GM12878 (cell line): ENCODE results near the gene GFI1.

Experiments used
- CEBPB ChIP-seq, 2 experiments: fragments of 150-350 bp in 1 of 2; IDR thresholded peaks; 2 replicates each; pipeline ENCODE4 v1.6.1; 2012 to 2014; ENCODE audit warnings: low read depth in 2 of 2, low read length in 2 of 2, borderline replicate concordance in 1 of 2, inconsistent platforms in 1 of 2
- RCOR1 ChIP-seq: conservative IDR thresholded peaks from 2 replicates; pipeline ENCODE4 v1.6.1; 2012; ENCODE audit warnings: low read depth, low read length, improper control_type of control experiment
- TCF7 ChIP-seq: IDR thresholded peaks from 2 replicates; pipeline ENCODE4 v1.6.1; 2014; ENCODE audit warnings: antibody characterized with exemption, borderline replicate concordance

- TF ChIP-seq RCOR1, result no peak
- TF ChIP-seq CEBPB (IDR thresholded peaks at IDR 0.05; ENCODE audit: borderline replicate concordance in 1 of 2, low read depth in 2 of 2, low read length in 2 of 2), result no peak
- TF ChIP-seq TCF7, result no peak
Observed at GRCh38 chr1:92466683-92467352, 19.9 kb downstream of the GFI1 start.
